H1 (cell line): ENCODE results near the gene NAV3. TPM values are rescaled to one million over a fixed set of nuclear protein-coding genes. Genes with fewer than 3 reads are reported as not detected.

Experiments used
- CTCF ChIA-PET: fragments of 300-600 bp; sonication (Branson Sonifier 250); formaldehyde crosslinking; loops from one replicate; lab custom pipeline; 2021; ENCODE audit not compliant: partially characterized antibody; lab: Charles Lee
- POLR2A ChIA-PET: fragments of 300-600 bp; sonication (Branson Sonifier 250); formaldehyde crosslinking; loops from one replicate; lab custom pipeline; 2021; ENCODE audit warnings: inconsistent platforms; ENCODE audit not compliant: partially characterized antibody; lab: Charles Lee
- DNase-seq, 2 experiments: peaks; one replicate each; pipeline versions ENCODE4 v3.0.0 to v3.0.0-alpha.2; 2010 to 2022; ENCODE audit warnings: low spot score in 2 of 2, low read depth in 1 of 2, mixed read lengths in 1 of 2
- FAIRE-seq: peaks from 2 replicates; lab custom pipeline; 2011; peaks lifted over from hg19 to GRCh38; lab: Jason Lieb, UNC
- H2AFZ ChIP-seq: 2 replicates; pipeline ENCODE4 v1.8.1; 2012; ENCODE audit warnings: low read length, inconsistent platforms
- H2AK5ac ChIP-seq: 2 replicates; pipeline ENCODE4 v1.6.1; 2013; ENCODE audit warnings: low read depth, low read length
- H2BK120ac ChIP-seq: replicated peaks from 2 replicates; pipeline ENCODE3; 2013; ENCODE audit warnings: low read depth, low read length, inconsistent platforms
- H2BK12ac ChIP-seq: 2 replicates; pipeline ENCODE4 v1.6.1; 2013; ENCODE audit warnings: low read depth, low read length
- H2BK15ac ChIP-seq: 2 replicates; pipeline ENCODE4 v1.6.1; 2013; ENCODE audit warnings: low read length
- H2BK20ac ChIP-seq: 2 replicates; pipeline ENCODE4 v1.6.1; 2013; ENCODE audit warnings: low read length
- H2BK5ac ChIP-seq: 2 replicates; pipeline ENCODE4 v1.6.1; 2013; ENCODE audit warnings: low read depth, low read length
- H3K14ac ChIP-seq: 2 replicates; pipeline ENCODE4 v1.6.1; 2013; ENCODE audit warnings: inconsistent platforms; ENCODE audit not compliant: insufficient read length
- H3K18ac ChIP-seq: 2 replicates; pipeline ENCODE4 v1.6.1; 2013; ENCODE audit warnings: low read length; ENCODE audit errors: extremely low read depth
- H3K23ac ChIP-seq: 2 replicates; pipeline ENCODE4 v1.6.1; 2013; ENCODE audit warnings: inconsistent platforms; ENCODE audit not compliant: insufficient read length
- H3K23me2 ChIP-seq: 2 replicates; pipeline ENCODE4 v1.6.1; 2013; ENCODE audit warnings: low read depth, low read length
- H3K27ac ChIP-seq: 2 replicates; pipeline ENCODE4 v1.6.1; 2011; ENCODE audit warnings: low read depth, low read length, inconsistent platforms
- H3K27me3 ChIP-seq, 4 experiments: replicated peaks in 1 of 4; 1 replicate in 1 of 4; 2 replicates in 3 of 4; pipeline versions ENCODE4 v1.6.1 to v1.8.1; 2011 to 2013; ENCODE audit warnings: low read length in 3 of 4, mild to moderate bottlenecking in 3 of 4, inconsistent platforms in 2 of 4, mixed read lengths in 2 of 4, moderate library complexity in 1 of 4; ENCODE audit not compliant: control insufficient read depth in 3 of 4, insufficient read depth in 3 of 4; ENCODE audit errors: extremely low read depth in 1 of 4
- H3K36me3 ChIP-seq, 4 experiments: 2 replicates each; pipeline versions ENCODE4 v1.6.1 to v1.8.1; 2011 to 2013; ENCODE audit warnings: mild to moderate bottlenecking in 4 of 4, low read length in 3 of 4, moderate library complexity in 2 of 4, control low read depth in 1 of 4, inconsistent platforms in 1 of 4; ENCODE audit not compliant: insufficient read depth in 4 of 4, control insufficient read depth in 2 of 4
- H3K4ac ChIP-seq: replicated peaks from 2 replicates; pipeline ENCODE3; 2013; ENCODE audit warnings: low read length, low read depth, mixed read lengths, inconsistent platforms; ENCODE audit not compliant: insufficient read length
- H3K4me1 ChIP-seq, 4 experiments: replicated peaks in 1 of 4; 1 replicate in 1 of 4; 2 replicates in 3 of 4; pipeline versions ENCODE4 v1.6.1 to v1.8.1; 2011 to 2013; ENCODE audit warnings: low read length in 3 of 4, inconsistent platforms in 2 of 4, mixed read lengths in 1 of 4; ENCODE audit not compliant: insufficient read depth in 4 of 4, control insufficient read depth in 3 of 4
- H3K4me2 ChIP-seq, 2 experiments: 2 replicates each; pipeline versions ENCODE4 v1.6.1 to v1.8.1; 2011 to 2013; ENCODE audit warnings: low read depth in 2 of 2, low read length in 2 of 2, control low read depth in 1 of 2, inconsistent platforms in 1 of 2, mild to moderate bottlenecking in 1 of 2; ENCODE audit not compliant: insufficient read depth in 1 of 2
- H3K4me3 ChIP-seq, 4 experiments: fragments of 200-600, 300-600 bp in 1 of 4; sonication (generic), shearing (Covaris generic), sonication (Bioruptor Twin) in 1 of 4; 2 replicates each; pipeline versions ENCODE4 v1.5.1 to v1.8.1; 2011 to 2016; ENCODE audit warnings: low read length in 4 of 4, low read depth in 3 of 4, control low read depth in 2 of 4, inconsistent platforms in 2 of 4, mild to moderate bottlenecking in 2 of 4, mixed read lengths in 1 of 4, moderate library complexity in 1 of 4; ENCODE audit not compliant: insufficient read depth in 2 of 4; ENCODE audit errors: extremely low read depth in 1 of 4
- H3K56ac ChIP-seq: replicated peaks from 2 replicates; pipeline ENCODE3; 2013; ENCODE audit warnings: low read depth, mild to moderate bottlenecking, mixed read lengths, low read length, inconsistent platforms; ENCODE audit not compliant: insufficient read length
- H3K79me1 ChIP-seq: 2 replicates; pipeline ENCODE4 v1.6.1; 2013; ENCODE audit warnings: low read depth, low read length, control low read depth
- H3K79me2 ChIP-seq, 2 experiments: 2 replicates each; pipeline versions ENCODE4 v1.6.1 to v1.8.1; 2012 to 2013; ENCODE audit warnings: low read length in 2 of 2, mild to moderate bottlenecking in 2 of 2, inconsistent platforms in 1 of 2; ENCODE audit not compliant: insufficient read depth in 2 of 2, control insufficient read depth in 1 of 2
- H3K9ac ChIP-seq, 4 experiments: replicated peaks in 1 of 4; 1 replicate in 1 of 4; 2 replicates in 3 of 4; pipeline versions ENCODE4 v1.6.1 to v1.8.1; 2011 to 2013; ENCODE audit warnings: low read depth in 3 of 4, low read length in 3 of 4, control low read depth in 2 of 4, mild to moderate bottlenecking in 2 of 4, moderate library complexity in 2 of 4, inconsistent platforms in 1 of 4; ENCODE audit errors: extremely low read depth in 1 of 4
- H3K9me3 ChIP-seq, 2 experiments: 2 replicates each; pipeline versions ENCODE4 v1.6.1 to v1.8.1; 2012 to 2013; ENCODE audit warnings: mild to moderate bottlenecking in 2 of 2, moderate library complexity in 2 of 2, control low read depth in 1 of 2, inconsistent platforms in 1 of 2, low read depth in 1 of 2, low read length in 1 of 2, mixed read lengths in 1 of 2; ENCODE audit not compliant: insufficient read depth in 2 of 2
- H4K20me1 ChIP-seq, 2 experiments: replicated peaks in 1 of 2; 2 replicates each; pipeline versions ENCODE3 to v1.8.1; 2011 to 2013; ENCODE audit warnings: inconsistent platforms in 2 of 2, low read length in 2 of 2, mild to moderate bottlenecking in 1 of 2; ENCODE audit not compliant: insufficient read depth in 2 of 2, control insufficient read depth in 1 of 2
- H4K5ac ChIP-seq: 2 replicates; pipeline ENCODE4 v1.6.1; 2013; ENCODE audit warnings: low read length, low read depth, mixed read lengths, inconsistent platforms; ENCODE audit not compliant: insufficient read length
- H4K8ac ChIP-seq: 2 replicates; pipeline ENCODE4 v1.8.0; 2013; ENCODE audit warnings: mild to moderate bottlenecking, moderate library complexity, low read length, inconsistent platforms; ENCODE audit not compliant: insufficient read depth; ENCODE audit errors: extremely low read depth
- H4K91ac ChIP-seq: replicated peaks from 2 replicates; pipeline ENCODE3; 2013; ENCODE audit warnings: low read length, mixed read lengths, inconsistent platforms; ENCODE audit not compliant: insufficient read length
- CBX8 ChIP-seq: fragments of 300-800, 300-1000 bp; sonication (generic); IDR thresholded peaks from 2 replicates; pipeline ENCODE4 v1.7.1; 2016; ENCODE audit warnings: low read depth, low read length, borderline replicate concordance
- SP4 ChIP-seq: IDR thresholded peaks from 2 replicates; pipeline ENCODE4 v1.6.1; 2012; ENCODE audit warnings: low read length, inconsistent platforms
- TAF1 ChIP-seq: IDR thresholded peaks from 2 replicates; pipeline ENCODE4 v1.6.1; 2011; ENCODE audit warnings: mild to moderate bottlenecking, low read depth, low read length
- TEAD4 ChIP-seq: IDR thresholded peaks from 2 replicates; pipeline ENCODE4 v1.6.1; 2012; ENCODE audit warnings: low read depth, low read length, inconsistent platforms, mixed read lengths
- WGBS, 2 experiments: shearing (Covaris generic) in 1 of 2; methylation state at CpG; one replicate each; pipeline versions ENCODE4 v1.1.6 to v1.1.7; 2013 to 2015; ENCODE audit warnings: low lambda C conversion rate in 2 of 2, mixed read lengths in 2 of 2, inconsistent platforms in 1 of 2, low coverage in 1 of 2, missing lambda C conversion rate in 1 of 2; ENCODE audit not compliant: insufficient replicate concordance in 2 of 2, insufficient coverage in 1 of 2, insufficient read length in 1 of 2; ENCODE audit errors: extremely low coverage in 1 of 2, missing lambda C conversion rate in 1 of 2; 5-methylcytosine and 5-hydroxymethylcytosine counted together
- polyA plus RNA-seq, 7 experiments: library from polyadenylated mRNA; depleted of rRNA in 3 of 7; stranded (reverse) in 5 of 7; unstranded in 2 of 7; fragments of >200 nt in 5 of 7; fragments of 200-250 nt in 2 of 7; gene quantifications; 1 replicate in 5 of 7; 2 replicates in 1 of 7; 4 replicates in 1 of 7; pipeline versions ENCODE4 v1.2.1 to v1.2.3, GENCODE V29; 2011 to 2013; ENCODE audit warnings: missing spikeins in 2 of 7, mixed read lengths in 2 of 7
- total RNA-seq: library from RNA; stranded (reverse); fragmentation: NEBNext Ultra II Directional; extraction: Animal tissue kit (Norgen Biotek cat#: 25700); gene quantifications from 2 replicates; pipeline ENCODE4 v1.2.1, GENCODE V29; 2021

The NAV3 gene
- total and polyA plus RNA-seq, 2 of the 8 experiments (the other 6 are each of a cell fraction or from before 2014, with no cell fraction given), result 0.47 to 5.0 TPM

- H3K9ac ChIP-seq, result no peak overlapping the region
- H3K36me3 ChIP-seq, result no peaks in the 10 kb centered on the region
- H2BK15ac ChIP-seq, result no peak overlapping the region
- no peaks in the 10 kb centered on the region for H3K27me3 ChIP-seq
- H2BK20ac ChIP-seq, result no peak overlapping the region
- no peak overlapping the region for H2AK5ac ChIP-seq
- no peaks in the 10 kb centered on the region for H3K9me3 ChIP-seq
- no peak overlapping the region for H3K56ac ChIP-seq
- no peaks in the 10 kb centered on the region for H4K20me1 ChIP-seq
- H3K23ac ChIP-seq, result no peak overlapping the region
- H3K79me1 ChIP-seq, result no peaks in the 10 kb centered on the region
- H3K18ac ChIP-seq, result no peak overlapping the region
- no peak overlapping the region for H3K4ac ChIP-seq
- H2BK5ac ChIP-seq, result no peak overlapping the region
- no peaks in the 10 kb centered on the region for H3K4me1 ChIP-seq
- FAIRE-seq (no peak), DNase-seq (no peak)
- no peak overlapping the region for H4K5ac ChIP-seq
- H2BK12ac ChIP-seq, result no peak overlapping the region
- H3K4me3 ChIP-seq, result no peak overlapping the region
- H4K8ac ChIP-seq, result no peak overlapping the region
- no peaks in the 10 kb centered on the region; the same call in 1 of the 2 replicates for H3K23me2 ChIP-seq
- H2AFZ ChIP-seq, result no peak overlapping the region
- CTCF ChIA-PET, result no interaction called here
- 88% methylated on average over 1 of the region's 1 CpG; no CpG with 5 or more reads in 1 of the 2 experiments for WGBS, 2 experiments
- H4K91ac ChIP-seq, result no peak overlapping the region
- H2BK120ac ChIP-seq, result no peak overlapping the region
- no peak for TF ChIP-seq TAF1
- no peak for TF ChIP-seq TEAD4
- no peak for TF ChIP-seq SP4
- no peak for TF ChIP-seq CBX8
- no peak overlapping the region for H3K27ac ChIP-seq
- no peak overlapping the region for H3K14ac ChIP-seq
- H3K79me2 ChIP-seq, result no peaks in the 10 kb centered on the region
- POLR2A ChIA-PET, result no interaction called here
- no peak overlapping the region for H3K4me2 ChIP-seq
These were observed 142.9 kb downstream of the NAV3 start for GRCh38 chr12:77973579-77973978.
